GM18870 (cell line): ENCODE results near the gene TMEM258.

ENCODE experiments used
- ATAC-seq: cut with Tn5 transposase; IDR thresholded peaks from one replicate; pipeline ENCODE4 v1.9.1; 2021; ENCODE audit warnings: moderate library complexity; ENCODE audit not compliant: unreplicated experiment

Gene TMEM258

DNA sequence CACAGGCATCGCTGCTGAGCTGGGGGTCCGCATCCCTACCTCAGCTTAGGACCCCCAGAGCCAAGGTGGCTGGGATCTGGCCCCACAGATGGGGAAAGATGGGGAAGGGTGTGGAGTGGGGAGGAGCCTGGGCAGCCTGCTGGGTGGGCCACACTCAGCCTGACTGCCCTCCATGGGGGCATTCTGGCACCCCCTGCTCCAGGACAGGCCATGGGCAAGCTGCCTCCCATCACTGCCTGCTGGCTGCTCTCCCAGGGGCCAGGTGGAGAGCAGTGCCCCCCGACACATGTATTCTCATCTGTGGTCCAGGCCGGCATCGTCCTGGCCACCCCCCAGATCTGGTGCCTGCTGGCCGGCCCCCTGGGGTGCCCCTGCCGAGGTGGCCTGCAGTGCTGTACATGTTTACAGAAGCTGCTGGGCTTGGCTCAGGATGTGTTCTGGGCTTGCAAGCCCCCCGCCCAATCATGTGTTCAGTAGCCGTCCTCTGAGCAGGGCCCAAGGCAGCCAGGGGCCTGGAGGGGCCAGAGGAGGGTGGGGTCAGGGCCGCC lies 47.7 kb downstream of the TMEM258 start:
- ATAC-seq = no peak

DNA sequence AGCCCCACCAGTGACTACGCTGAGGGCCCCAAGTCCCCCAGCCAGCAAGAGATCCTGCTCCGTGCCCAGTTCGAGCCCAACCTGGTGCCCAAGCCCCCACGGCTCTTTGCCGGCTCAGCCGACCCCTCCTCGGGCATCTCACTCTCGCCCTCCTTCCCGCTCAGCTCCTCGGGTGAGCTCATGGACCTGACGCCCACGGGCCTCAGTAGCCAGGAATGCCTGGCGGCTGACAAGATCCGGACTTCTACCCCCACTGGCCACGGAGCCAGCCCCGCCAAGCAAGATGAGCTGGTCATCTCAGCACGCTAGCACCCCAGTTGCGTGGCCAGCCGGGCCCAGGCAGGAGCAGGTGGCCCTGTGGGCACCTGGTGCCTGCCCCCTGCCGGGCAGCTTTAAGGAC lies 48.2 kb downstream of the TMEM258 start:
- no peak for ATAC-seq

GRCh38 chr11:61743486-61744095 lies 48.8 kb downstream of the TMEM258 start:
- ATAC-seq = no peak

GRCh38 chr11:61742391-61742790 lies 50.0 kb downstream of the TMEM258 start:
- no peak for ATAC-seq

- no peak for ATAC-seq
Observed at GRCh38 chr11:61739966-61740365, 52.4 kb downstream of the TMEM258 start.

DNA sequence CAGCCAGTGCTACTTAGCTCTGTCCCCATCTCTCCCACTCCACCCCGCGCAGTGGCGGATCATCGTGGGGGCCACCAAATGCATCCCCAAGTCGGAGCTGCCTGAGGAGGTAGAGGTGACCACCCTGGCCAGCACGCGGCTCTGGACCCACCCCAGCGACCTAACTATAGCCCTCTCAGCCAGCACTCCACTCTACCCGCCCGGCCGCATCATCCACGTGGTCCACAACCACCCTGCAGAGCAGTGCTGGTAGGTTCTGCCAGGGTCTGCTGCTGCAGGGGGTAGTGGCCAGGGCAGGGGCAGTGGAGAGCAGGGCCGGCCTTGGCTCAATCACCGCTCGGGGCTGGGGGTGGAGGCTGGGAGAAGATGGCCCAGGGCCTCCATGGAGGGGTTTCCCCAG lies 53.0 kb downstream of the TMEM258 start:
- no peak for ATAC-seq
